Panc1 (cell line): ENCODE measurements around the gene CLDN34.

Experiments
- POLR2AphosphoS5 ChIP-seq: IDR thresholded peaks from 2 replicates; pipeline ENCODE4 v1.6.1; 2012; ENCODE audit warnings: mild to moderate bottlenecking, low read depth, low read length, moderate library complexity
- TCF7L2 ChIP-seq: IDR thresholded peaks from 2 replicates; pipeline ENCODE4 v1.6.1; 2011; ENCODE audit warnings: mild to moderate bottlenecking, low read depth, low read length, inconsistent platforms
- TF ChIP-seq, protein P1 (sequence below): fragments of 450-650 bp; IDR thresholded peaks from 2 replicates; pipeline ENCODE4 v1.5.1; 2017; ENCODE audit warnings: mild to moderate bottlenecking
- TF ChIP-seq, protein P2 (sequence below), 2 experiments: IDR thresholded peaks; 2 replicates each; pipeline ENCODE4 v1.6.1; 2011 to 2012; ENCODE audit warnings: low read depth in 2 of 2, control low read depth in 1 of 2, low read length in 1 of 2, mild to moderate bottlenecking in 1 of 2, moderate library complexity in 1 of 2; ENCODE audit not compliant: insufficient read depth in 1 of 2

DNA sequence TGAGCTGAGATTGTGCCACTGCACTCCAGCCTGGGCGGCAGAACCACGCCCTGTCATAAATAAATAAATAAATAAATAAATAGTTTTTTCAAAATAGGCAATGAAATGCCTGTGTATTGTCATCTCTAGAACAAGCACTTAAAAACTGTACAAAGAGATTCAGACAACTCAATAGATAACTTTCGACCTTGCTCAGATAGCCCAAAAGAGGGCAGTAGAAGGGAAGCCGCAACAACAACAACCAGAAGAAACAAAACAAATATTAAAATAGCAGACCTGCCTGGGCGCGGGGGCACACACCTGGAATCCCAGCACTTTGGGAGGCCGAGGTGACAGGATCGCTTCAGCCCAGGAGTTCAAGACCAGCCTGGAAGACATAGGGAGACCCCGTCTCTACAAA is 9.4 kb upstream of the CLDN34 start:
- TF ChIP-seq, protein P1, sequence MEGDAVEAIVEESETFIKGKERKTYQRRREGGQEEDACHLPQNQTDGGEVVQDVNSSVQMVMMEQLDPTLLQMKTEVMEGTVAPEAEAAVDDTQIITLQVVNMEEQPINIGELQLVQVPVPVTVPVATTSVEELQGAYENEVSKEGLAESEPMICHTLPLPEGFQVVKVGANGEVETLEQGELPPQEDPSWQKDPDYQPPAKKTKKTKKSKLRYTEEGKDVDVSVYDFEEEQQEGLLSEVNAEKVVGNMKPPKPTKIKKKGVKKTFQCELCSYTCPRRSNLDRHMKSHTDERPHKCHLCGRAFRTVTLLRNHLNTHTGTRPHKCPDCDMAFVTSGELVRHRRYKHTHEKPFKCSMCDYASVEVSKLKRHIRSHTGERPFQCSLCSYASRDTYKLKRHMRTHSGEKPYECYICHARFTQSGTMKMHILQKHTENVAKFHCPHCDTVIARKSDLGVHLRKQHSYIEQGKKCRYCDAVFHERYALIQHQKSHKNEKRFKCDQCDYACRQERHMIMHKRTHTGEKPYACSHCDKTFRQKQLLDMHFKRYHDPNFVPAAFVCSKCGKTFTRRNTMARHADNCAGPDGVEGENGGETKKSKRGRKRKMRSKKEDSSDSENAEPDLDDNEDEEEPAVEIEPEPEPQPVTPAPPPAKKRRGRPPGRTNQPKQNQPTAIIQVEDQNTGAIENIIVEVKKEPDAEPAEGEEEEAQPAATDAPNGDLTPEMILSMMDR, result no peak
- TF ChIP-seq, protein P2, sequence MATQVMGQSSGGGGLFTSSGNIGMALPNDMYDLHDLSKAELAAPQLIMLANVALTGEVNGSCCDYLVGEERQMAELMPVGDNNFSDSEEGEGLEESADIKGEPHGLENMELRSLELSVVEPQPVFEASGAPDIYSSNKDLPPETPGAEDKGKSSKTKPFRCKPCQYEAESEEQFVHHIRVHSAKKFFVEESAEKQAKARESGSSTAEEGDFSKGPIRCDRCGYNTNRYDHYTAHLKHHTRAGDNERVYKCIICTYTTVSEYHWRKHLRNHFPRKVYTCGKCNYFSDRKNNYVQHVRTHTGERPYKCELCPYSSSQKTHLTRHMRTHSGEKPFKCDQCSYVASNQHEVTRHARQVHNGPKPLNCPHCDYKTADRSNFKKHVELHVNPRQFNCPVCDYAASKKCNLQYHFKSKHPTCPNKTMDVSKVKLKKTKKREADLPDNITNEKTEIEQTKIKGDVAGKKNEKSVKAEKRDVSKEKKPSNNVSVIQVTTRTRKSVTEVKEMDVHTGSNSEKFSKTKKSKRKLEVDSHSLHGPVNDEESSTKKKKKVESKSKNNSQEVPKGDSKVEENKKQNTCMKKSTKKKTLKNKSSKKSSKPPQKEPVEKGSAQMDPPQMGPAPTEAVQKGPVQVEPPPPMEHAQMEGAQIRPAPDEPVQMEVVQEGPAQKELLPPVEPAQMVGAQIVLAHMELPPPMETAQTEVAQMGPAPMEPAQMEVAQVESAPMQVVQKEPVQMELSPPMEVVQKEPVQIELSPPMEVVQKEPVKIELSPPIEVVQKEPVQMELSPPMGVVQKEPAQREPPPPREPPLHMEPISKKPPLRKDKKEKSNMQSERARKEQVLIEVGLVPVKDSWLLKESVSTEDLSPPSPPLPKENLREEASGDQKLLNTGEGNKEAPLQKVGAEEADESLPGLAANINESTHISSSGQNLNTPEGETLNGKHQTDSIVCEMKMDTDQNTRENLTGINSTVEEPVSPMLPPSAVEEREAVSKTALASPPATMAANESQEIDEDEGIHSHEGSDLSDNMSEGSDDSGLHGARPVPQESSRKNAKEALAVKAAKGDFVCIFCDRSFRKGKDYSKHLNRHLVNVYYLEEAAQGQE (IDR thresholded peaks at IDR 0.05; ENCODE audit: insufficient read depth in 1 of 2, low read depth in 2 of 2, low read length in 1 of 2), result no peak
- TF ChIP-seq POLR2AphosphoS5 (no peak), TCF7L2 (no peak)
